Activated CD8-positive, alpha-beta memory T cell treated with anti-CD3 and anti-CD28 coated beads for 4 hours (primary cell): ENCODE results near the gene DBNL.
"Not testable (repeated sequence)": the region's sequence is repeated elsewhere in the genome, so short reads cannot be mapped to it uniquely, and the experiment has no call there.

Experiments
- DNase-seq, 2 donors: peaks; one replicate each; pipeline ENCODE4 v3.0.0-alpha.2; 2020; ENCODE audit warnings: low read depth in 2 of 2

Gene DBNL

DNA sequence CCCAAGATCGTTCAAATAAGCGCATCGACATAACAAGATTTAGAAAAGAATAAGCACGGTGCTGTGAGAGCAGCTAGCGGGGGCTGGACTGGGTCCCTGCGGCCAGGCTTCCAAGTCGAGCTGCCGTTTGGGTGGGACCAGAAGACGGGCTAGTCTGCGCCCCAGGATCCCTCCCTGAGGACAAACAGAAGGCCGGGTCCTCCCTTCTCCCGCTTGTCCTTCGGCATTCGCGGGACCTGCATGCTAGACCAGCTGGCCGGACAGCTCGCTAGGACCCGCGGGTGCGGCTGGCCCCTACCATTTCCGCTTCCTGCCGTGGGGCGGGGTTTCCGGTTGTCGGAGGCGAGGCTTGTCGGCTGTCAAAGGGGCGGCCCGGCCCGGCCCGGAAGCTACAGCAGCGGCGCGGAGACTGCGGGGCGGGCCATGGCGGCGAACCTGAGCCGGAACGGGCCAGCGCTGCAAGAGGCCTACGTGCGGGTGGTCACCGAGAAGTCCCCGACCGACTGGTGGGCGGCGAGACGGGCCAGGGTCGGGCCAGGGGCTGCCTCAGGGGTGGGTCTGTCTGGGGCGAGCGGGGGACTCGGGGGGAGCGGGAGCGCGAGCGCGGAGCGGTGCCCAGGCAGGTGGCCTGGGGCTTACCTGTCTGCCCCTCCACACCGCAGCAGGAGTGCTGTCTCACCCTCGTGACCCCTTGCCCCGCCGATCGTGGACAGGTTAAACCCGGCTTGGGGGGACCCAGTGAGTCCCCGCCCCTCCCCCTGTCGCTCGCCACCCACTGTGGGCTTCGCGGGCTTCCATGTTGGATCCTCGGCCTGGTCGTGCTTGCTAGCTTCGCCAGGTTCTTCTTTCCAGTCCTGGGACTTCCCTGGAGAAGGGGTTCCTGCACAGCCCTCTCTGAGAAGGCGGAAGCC is at the start of gene DBNL:
Gene DBNL, plus strand, starts transcription at position 388 of the 911 bp plus-strand sequence. Its CDS starts 36 bp downstream, at position 424.
- peak; percentile 79 for DNase-seq

DNA sequence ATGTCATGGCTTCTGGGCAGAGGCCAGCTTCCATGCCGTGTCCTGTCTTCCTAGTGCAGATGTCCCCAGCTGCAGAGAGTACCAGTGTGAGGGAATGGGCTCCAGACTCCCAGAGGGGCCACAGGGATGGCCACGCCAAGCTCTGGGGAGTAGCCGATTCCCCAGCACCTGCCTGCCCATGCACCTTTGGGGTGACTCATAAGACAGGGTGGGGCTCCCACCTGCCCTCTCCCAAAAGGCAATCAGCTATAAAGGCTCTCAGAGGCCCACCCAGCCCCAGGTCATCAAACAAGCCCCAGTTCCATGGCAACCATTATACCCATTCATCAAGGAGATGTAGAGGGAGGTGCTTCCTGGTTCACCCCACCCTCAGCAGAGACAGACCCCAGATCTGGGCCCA is 47.0 kb upstream of the DBNL start, which contains the start of gene SPDYE1:
Gene SPDYE1, plus strand, starts transcription at position 366 of the 400 bp plus-strand sequence. CDS start 2,053 bp downstream, outside the sequence.
- not testable (repeated sequence) for DNase-seq

DNA sequence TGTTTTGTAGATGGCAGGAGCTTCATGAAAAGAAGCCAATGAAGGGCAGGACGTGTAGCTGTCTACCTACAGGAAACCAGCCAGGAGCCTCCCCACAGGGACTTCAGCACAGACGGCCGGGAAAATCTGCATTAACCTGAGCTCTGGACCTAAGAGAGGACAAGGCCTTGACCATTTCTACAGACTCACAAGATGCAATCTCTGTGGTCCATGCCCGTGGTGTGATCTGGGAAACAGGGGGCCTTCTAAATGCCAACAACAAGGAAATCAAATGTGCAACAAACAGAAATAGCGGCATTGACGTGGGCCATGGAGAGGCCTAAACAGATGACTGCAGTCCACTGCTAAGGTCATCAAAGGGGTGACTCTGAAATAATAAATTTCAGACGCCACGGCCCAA is 32.4 kb upstream of the DBNL start:
- not testable (repeated sequence) for DNase-seq

DNA sequence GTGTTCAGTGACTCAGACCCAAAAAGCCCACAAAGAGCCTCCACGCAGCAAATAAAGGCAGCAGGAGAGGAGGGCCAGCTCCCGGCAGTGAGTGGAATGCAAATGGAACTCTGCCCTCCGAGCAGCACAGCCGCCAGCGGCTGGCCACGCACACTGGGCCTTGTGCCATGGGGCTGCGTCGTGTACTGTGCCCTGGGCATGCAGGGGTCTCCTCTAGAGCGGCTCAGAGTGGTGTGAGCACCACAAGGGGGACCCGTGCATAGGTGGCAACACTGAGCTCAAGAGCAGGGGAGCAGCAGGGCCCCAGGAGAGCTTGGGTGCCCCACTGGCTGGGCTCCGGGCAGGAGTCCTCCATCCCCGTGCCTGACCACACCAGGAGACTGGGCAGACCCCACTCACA is 29.4 kb upstream of the DBNL start:
- not testable (repeated sequence) for DNase-seq

DNA sequence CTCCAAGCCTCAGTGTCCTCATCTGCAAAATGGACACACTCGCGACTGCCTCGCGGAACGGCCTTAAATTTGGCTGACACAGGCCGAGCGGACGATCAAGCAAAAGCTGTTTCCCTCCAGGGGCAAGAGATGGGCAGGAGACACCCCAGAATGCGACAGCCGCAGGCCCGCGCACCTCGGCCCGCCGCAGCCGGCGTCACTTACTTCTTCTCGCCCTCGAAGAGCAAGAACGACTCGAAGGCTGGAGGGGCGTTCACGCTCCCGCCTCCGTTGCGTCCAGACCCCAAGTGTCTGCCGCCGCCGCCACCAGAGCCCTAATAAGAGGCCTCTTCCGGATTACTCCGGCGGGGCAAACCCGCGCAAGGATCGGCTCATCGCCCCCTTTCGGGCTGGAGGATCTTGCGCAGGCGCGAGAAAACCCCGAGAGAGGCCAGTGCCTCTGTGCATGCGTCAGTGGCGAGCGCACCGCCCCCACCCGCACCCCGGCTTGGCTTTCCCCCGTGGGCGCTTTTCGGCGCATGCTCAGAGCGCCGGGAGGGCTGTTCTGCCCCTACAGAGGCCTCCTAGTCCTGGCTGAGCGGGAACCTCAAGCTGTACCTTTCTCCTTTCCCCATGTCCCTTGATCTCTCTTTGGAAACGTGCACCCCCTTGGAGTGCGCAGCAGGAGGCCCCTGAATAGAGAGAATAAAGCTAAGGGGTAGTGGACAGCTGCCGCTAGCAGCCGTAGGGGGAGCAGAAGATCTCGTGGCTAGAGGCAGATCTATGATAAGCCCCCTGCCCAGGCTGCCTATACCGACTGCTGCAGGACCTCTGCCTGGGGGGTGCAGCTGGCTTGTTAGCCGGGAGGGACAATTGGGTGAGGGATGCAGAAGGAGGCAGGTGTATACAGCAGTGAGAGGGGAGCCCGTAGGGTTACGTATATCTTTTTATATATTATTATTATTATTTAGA is 25.4 kb upstream of the DBNL start:
- DNase-seq: peak; percentile 98 to 99

DNA sequence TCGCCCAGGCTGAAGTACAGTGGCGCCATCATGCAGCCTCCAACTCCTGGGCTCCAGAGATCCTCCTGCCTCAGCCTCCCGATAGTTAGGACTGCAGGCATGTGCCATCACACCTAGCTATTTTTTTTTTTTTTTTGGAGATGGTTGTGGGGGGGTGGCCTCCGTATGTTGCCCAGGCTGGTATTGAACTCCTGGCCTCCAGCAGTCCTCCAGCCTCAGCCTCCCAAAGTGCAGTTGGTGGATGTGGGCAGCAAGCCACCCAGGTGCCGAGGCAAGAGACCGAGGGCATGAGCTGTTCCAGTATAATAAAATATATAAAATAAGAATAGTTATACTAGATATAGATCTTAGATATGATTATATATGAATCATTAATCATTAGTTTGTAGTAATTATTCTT is 24.7 kb upstream of the DBNL start:
- not testable (repeated sequence) for DNase-seq

DNA sequence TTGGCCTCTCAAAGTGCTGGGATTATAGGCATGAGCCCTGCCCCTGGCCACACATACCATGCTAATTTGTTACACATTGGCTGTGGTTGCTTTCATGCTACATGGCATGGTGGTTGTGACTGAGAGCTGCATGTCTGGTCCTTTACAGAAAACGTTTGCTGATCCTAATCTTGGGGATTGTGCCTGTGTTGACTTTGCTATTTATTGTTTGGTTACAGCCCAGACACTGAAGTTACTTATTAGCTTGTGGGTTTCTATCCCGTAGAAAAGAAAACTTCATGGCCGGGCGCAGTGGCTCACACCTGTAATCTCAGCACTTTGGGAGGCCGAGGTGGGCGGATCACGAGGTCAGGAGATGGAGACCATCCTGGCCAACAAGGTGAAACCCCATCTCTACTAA is 22.4 kb upstream of the DBNL start:
- not testable (repeated sequence) for DNase-seq

DNA sequence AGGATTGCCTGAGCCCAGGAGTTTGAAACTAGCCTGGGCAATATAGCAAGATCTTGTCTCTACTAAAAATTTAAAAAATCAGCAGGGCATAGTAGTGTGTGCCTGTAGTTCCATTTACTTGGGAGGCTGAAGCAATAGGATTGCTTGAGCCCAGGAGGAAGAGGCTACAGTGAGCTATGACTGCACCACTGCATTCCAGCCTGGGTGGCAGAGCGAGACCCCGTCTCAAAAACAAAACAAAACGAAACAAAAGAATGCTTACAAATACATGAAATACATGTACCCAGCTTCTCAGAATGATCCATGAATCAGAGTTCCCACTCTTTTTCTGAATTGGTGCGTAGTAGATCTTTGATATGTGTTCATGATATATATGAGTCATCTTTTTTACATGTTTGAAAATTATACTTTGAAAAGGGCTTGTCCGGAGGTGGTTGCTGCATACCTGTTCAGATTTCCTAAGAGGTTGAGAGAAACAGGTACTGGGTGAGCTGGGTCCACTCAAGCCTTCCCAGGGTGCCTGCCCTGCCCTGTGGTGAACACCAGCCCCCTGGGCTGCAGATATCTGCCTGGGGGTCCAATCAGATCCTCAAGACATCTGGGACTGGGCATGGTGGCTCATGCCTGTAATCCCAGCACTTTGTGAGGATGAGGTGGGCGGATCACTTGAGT is 21.6 kb upstream of the DBNL start:
- DNase-seq: not testable (repeated sequence)

DNA sequence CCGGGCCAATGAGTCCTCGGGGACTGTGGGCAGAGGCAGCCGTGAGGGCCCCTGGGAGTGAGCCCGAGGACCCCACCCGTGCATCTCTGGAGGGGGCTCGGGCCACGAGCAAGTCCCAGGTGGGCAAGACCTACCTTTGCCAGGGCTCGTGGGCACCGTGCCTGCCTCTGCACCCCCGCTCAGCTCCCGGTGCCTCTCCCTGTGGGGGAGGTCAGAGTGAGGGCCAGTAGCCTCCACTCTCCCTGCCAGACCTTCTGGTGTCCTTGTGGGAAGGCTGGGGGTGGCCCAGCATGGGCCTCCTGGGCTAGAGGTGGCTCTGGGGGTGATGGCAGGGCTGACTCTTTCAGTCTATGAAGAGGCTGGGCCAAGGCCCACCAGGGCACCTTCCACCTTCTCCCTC is 15.1 kb upstream of the DBNL start:
- DNase-seq: not testable (repeated sequence)

DNA sequence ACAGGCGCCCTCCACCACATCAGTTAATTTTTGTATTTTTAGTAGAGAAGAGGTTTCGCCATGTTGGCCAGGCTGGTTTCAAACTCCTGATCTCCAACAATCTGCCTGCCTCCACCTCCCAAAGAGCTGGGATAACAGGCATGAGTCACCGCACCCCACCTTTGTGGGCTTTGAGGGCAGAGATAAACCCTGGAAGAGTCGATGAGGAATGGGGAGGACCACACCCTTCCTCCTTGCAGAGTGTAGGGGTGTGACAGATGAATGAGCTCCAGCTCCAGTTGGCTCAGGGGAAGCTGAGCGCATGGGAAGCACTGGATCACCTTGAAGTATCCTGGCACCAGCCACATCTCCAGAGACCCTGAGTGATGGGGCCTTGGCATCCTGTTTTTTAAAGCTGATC is 14.5 kb upstream of the DBNL start:
- not testable (repeated sequence) for DNase-seq

DNA sequence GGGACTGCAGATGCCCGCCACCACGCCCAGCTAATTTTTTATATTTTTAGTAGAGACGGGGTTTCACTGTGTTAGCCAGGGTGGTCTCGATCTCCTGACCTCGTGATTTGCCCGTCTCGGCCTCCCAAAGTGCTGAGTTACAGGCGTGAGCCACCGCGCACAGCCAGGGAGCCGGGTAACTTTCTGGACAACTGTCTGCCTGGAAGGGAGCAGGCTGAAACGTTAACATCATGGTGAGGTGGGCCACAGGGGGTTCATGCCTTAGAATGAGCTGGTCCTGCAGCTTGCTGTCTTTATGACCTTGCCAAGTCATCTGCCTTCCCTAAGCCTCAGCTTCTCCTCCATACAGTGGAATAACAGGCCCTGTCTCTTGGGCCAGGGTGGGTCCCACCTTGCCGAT is 13.2 kb upstream of the DBNL start:
- DNase-seq: not testable (repeated sequence)

DNA sequence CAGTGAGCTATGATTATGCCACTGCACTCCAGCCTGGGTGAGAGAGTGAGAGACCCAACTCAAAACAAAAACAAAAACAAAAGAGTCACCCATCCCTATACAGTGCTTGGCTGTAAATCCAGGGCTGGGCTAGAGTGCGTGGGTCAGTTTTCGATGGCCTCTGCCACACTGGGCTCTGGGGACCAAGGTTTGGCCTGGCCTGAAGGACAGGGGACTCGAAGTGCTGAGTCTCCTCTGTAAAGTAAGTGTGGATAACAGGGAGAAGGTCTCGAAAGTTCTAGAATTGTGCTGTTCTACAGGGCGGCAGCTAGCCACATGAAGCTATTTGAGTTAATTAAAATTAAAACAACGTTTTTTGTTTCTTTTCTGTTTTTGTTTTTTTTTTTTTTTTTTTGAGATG is 12.5 kb upstream of the DBNL start:
- DNase-seq: not testable (repeated sequence)

DNA sequence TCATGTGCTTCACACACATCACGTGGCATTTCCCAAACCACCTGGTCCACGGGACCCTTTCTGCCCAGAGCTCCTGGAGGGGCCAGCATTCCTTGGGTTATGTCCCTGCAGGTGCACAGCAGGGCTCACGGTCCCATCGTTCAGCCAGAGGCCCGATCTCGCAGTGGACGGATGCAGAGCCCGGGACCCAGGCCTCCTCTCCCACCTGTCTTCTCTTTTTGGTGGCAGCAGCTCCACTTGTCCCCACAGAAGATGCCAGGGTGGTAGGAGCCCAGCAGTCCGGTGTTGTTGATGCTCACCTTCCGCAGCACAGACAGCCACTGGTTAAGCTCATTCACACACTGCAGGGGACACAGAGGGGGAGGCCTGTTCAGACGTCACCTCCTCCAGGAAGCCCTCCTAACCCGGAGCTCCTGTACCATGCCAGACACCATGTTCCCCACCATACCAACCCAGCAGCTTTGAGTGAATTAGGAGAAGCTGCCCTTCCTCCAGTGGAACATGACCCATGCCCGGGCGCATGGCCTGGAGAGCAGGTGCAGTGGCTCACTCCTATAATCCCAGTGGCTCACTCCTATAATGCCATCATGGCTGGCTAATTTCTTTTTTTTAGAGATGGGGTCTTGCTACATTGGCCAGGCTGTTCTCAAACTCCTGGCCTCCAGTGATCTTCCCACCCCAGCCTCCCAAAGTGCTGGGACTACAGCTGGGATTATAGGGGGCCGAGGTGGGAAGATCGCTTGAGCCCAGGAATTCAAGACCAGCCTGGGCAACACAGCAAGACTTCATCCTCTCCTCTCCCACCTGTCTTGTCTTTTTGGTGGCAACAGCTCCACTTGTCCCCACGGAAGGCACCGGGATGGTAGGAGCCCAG is 10.3 kb upstream of the DBNL start:
- not testable (repeated sequence) for DNase-seq

DNA sequence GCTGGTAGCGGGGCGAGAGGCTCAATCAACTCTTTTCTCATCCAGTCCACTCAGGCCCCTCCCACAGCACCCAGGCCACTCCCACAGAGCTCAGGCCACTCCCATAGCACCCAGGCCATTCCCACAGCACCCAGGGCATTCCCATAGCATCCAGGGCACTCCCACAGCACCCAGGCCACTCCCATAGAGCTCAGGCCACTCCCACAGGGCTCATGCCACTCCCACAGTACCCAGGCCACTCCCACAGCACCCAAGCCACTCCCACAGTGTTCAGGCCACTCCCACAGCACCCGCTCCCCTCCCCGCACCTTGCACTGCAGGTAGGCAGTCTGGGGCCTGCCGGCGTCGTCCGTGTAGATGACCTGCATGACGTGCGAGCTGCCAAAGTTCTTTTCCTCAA is 8.1 kb upstream of the DBNL start:
- DNase-seq: not testable (repeated sequence)

DNA sequence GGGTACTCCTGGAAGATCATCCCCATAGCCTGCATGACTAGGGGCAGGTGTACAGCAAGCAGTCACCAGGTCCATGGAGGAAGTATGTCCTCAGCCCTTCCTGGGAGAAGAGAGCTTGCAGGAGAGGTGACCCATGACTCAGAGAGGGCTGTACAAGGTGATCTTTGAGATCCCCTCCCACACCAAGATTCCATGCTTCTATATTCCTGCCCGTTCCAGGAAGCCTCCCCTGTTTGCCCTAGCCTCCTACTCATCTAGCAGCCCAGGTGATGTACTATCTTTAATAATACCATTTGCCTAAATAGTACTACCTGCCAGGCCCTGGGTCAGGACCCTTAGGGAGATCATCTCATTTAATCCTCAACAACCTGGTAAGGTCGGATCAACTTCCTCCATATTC is 6.6 kb upstream of the DBNL start:
- not testable (repeated sequence) for DNase-seq

DNA sequence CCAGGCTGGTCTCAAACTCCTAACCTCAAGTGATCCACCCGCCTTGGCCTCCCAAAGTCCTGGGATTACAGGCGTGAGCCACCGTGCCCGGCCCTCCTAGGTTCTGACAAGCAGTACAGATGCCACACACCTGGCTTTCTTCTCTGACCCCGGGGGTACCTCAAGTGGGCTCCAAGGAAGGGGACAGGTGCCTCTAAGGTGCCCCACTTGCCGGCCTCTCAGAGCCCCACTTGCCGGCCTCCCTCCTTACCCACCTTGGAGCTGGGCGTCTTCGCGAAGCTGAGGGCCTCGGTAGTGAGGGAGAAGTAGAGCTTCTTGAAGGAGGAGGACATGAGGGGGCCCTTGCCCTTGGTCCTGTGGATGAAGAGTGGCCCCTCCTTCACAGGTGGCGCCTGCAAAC is 5.9 kb upstream of the DBNL start:
- DNase-seq: not testable (repeated sequence)

DNA sequence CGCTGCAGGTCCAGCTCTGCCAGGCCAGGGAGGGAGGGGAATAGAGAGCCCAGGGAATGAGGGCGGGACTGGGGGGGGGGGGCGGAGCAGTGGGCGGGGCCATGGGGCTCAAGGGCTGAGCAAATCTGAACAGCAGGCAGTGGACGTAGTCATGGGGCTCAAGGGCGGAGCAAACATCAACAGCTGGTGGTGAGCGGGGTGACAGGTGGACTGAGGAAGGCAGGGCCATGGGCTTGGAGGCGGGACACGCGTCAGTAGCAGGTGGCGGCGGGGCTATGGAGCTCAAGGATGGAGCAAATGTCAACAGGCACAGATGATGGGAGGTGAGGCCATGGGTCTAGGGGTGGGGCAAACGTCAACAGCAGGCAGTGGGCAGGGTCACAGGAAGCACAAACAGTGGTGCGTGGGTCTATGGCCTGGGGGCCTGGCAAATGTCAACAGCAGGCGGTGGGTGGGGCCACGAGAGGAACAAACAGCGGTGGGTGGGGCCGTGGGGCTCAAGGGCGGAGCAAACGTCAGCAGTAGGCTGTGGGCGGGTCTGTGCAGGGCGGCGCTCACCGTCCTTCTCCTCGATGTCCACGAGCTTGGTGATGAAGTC is 5.4 kb upstream of the DBNL start:
- DNase-seq: peak; percentile 56 to 79

DNA sequence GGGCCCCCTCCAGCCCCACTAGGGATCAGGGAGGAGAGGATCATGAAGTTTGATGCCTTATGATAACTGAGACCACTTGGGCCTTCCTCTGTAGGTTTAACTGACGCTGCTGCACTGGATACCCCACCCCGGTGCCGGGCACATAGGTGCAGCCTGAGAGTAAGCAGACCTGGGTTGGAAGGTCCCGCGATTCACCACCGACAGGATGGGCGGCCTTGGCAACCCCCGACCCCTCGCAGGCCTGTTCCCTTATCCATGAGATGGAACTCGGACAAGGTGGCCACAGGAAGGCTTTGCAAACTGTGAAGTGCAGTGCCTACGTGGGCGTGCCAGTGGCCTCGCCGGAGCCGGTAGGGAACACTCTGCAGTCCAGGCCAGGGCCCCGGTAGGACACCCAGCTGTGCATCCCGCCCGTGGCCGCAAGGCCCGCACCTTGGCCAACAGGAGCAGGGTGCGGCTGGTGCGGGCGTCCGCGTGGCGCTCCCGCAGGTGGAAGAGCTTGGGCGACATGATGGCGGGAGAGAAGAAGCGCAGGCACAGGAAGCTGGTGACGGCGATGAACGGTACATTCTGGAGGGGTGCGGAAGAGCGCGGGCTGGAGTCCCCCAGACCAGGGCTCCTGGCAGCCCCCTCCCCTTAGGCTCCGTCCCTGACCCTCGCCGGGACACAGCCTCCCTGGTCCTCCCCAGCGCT is 4.6 kb upstream of the DBNL start:
- not testable (repeated sequence) for DNase-seq

DNA sequence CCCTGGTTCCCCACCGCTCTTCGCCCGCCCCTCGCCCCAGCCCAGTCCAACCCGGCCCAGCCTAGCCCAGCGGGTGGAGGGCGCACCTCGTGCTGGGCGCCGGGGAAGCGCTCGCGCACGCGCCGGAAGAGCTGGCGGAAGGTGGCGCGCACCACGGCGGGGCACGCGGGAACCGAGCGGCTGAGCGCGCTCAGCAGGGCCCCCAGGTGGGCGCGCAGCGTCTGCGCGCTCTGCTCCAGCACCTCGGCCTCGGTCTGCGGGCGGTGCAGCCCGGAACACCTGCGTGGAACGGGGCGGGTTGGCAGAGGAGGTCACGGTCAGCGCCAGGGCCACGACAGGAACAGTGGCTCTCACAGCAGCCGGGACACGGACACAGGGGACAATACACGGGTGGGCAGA is 4.0 kb upstream of the DBNL start:
- peak; percentile 21 to 28 for DNase-seq

DNA sequence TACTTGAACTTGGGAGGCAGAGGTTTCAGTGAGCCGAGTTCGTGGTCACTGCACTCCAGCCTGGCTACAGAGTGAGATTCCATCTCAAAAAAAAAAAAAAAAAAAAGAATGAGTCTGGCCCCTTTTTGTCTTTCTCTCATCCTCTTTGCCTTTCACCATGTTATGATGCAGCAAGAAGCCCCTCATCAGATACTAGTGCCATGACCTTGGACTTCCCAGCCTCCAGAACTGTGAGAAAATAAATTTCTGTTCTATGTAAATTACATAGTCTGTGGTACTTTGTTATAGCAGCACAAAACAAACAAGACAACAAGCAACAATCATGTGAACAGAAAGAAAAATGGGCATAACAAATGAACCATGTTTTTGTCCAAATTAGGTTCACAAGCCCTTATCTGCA is 2.3 kb upstream of the DBNL start:
- DNase-seq: no peak
